H1 (cell line): ENCODE measurements around the gene MYH9. TPM values are rescaled to one million over a fixed set of nuclear protein-coding genes. Genes with fewer than 3 reads are reported as not detected.
A peak's percentile ranks its signal among the peaks of the same experiment; 100 is the strongest.

Source experiments
- CTCF ChIA-PET: fragments of 300-600 bp; sonication (Branson Sonifier 250); formaldehyde crosslinking; loops from one replicate; lab custom pipeline; 2021; ENCODE audit not compliant: partially characterized antibody; lab: Charles Lee
- POLR2A ChIA-PET: fragments of 300-600 bp; sonication (Branson Sonifier 250); formaldehyde crosslinking; loops from one replicate; lab custom pipeline; 2021; ENCODE audit warnings: inconsistent platforms; ENCODE audit not compliant: partially characterized antibody; lab: Charles Lee
- DNase-seq, 2 experiments: peaks; one replicate each; pipeline versions ENCODE4 v3.0.0 to v3.0.0-alpha.2; 2010 to 2022; ENCODE audit warnings: low spot score in 2 of 2, low read depth in 1 of 2, mixed read lengths in 1 of 2
- FAIRE-seq: peaks from 2 replicates; lab custom pipeline; 2011; peaks lifted over from hg19 to GRCh38; lab: Jason Lieb, UNC
- H2AFZ ChIP-seq: 2 replicates; pipeline ENCODE4 v1.8.1; 2012; ENCODE audit warnings: low read length, inconsistent platforms
- H2AK5ac ChIP-seq: 2 replicates; pipeline ENCODE4 v1.6.1; 2013; ENCODE audit warnings: low read depth, low read length
- H2BK120ac ChIP-seq: replicated peaks from 2 replicates; pipeline ENCODE3; 2013; ENCODE audit warnings: low read depth, low read length, inconsistent platforms
- H2BK12ac ChIP-seq: 2 replicates; pipeline ENCODE4 v1.6.1; 2013; ENCODE audit warnings: low read depth, low read length
- H2BK15ac ChIP-seq: 2 replicates; pipeline ENCODE4 v1.6.1; 2013; ENCODE audit warnings: low read length
- H2BK20ac ChIP-seq: 2 replicates; pipeline ENCODE4 v1.6.1; 2013; ENCODE audit warnings: low read length
- H2BK5ac ChIP-seq: 2 replicates; pipeline ENCODE4 v1.6.1; 2013; ENCODE audit warnings: low read depth, low read length
- H3K14ac ChIP-seq: 2 replicates; pipeline ENCODE4 v1.6.1; 2013; ENCODE audit warnings: inconsistent platforms; ENCODE audit not compliant: insufficient read length
- H3K18ac ChIP-seq: 2 replicates; pipeline ENCODE4 v1.6.1; 2013; ENCODE audit warnings: low read length; ENCODE audit errors: extremely low read depth
- H3K23ac ChIP-seq: 2 replicates; pipeline ENCODE4 v1.6.1; 2013; ENCODE audit warnings: inconsistent platforms; ENCODE audit not compliant: insufficient read length
- H3K23me2 ChIP-seq: 2 replicates; pipeline ENCODE4 v1.6.1; 2013; ENCODE audit warnings: low read depth, low read length
- H3K27ac ChIP-seq: 2 replicates; pipeline ENCODE4 v1.6.1; 2011; ENCODE audit warnings: low read depth, low read length, inconsistent platforms
- H3K27me3 ChIP-seq, 4 experiments: replicated peaks in 1 of 4; 1 replicate in 1 of 4; 2 replicates in 3 of 4; pipeline versions ENCODE4 v1.6.1 to v1.8.1; 2011 to 2013; ENCODE audit warnings: low read length in 3 of 4, mild to moderate bottlenecking in 3 of 4, inconsistent platforms in 2 of 4, mixed read lengths in 2 of 4, moderate library complexity in 1 of 4; ENCODE audit not compliant: control insufficient read depth in 3 of 4, insufficient read depth in 3 of 4; ENCODE audit errors: extremely low read depth in 1 of 4
- H3K36me3 ChIP-seq, 4 experiments: 2 replicates each; pipeline versions ENCODE4 v1.6.1 to v1.8.1; 2011 to 2013; ENCODE audit warnings: mild to moderate bottlenecking in 4 of 4, low read length in 3 of 4, moderate library complexity in 2 of 4, control low read depth in 1 of 4, inconsistent platforms in 1 of 4; ENCODE audit not compliant: insufficient read depth in 4 of 4, control insufficient read depth in 2 of 4
- H3K4ac ChIP-seq: replicated peaks from 2 replicates; pipeline ENCODE3; 2013; ENCODE audit warnings: low read length, low read depth, mixed read lengths, inconsistent platforms; ENCODE audit not compliant: insufficient read length
- H3K4me1 ChIP-seq, 4 experiments: replicated peaks in 1 of 4; 1 replicate in 1 of 4; 2 replicates in 3 of 4; pipeline versions ENCODE4 v1.6.1 to v1.8.1; 2011 to 2013; ENCODE audit warnings: low read length in 3 of 4, inconsistent platforms in 2 of 4, mixed read lengths in 1 of 4; ENCODE audit not compliant: insufficient read depth in 4 of 4, control insufficient read depth in 3 of 4
- H3K4me2 ChIP-seq, 2 experiments: 2 replicates each; pipeline versions ENCODE4 v1.6.1 to v1.8.1; 2011 to 2013; ENCODE audit warnings: low read depth in 2 of 2, low read length in 2 of 2, control low read depth in 1 of 2, inconsistent platforms in 1 of 2, mild to moderate bottlenecking in 1 of 2; ENCODE audit not compliant: insufficient read depth in 1 of 2
- H3K4me3 ChIP-seq, 4 experiments: fragments of 200-600, 300-600 bp in 1 of 4; sonication (generic), shearing (Covaris generic), sonication (Bioruptor Twin) in 1 of 4; 2 replicates each; pipeline versions ENCODE4 v1.5.1 to v1.8.1; 2011 to 2016; ENCODE audit warnings: low read length in 4 of 4, low read depth in 3 of 4, control low read depth in 2 of 4, inconsistent platforms in 2 of 4, mild to moderate bottlenecking in 2 of 4, mixed read lengths in 1 of 4, moderate library complexity in 1 of 4; ENCODE audit not compliant: insufficient read depth in 2 of 4; ENCODE audit errors: extremely low read depth in 1 of 4
- H3K56ac ChIP-seq: replicated peaks from 2 replicates; pipeline ENCODE3; 2013; ENCODE audit warnings: low read depth, mild to moderate bottlenecking, mixed read lengths, low read length, inconsistent platforms; ENCODE audit not compliant: insufficient read length
- H3K79me1 ChIP-seq: 2 replicates; pipeline ENCODE4 v1.6.1; 2013; ENCODE audit warnings: low read depth, low read length, control low read depth
- H3K79me2 ChIP-seq, 2 experiments: 2 replicates each; pipeline versions ENCODE4 v1.6.1 to v1.8.1; 2012 to 2013; ENCODE audit warnings: low read length in 2 of 2, mild to moderate bottlenecking in 2 of 2, inconsistent platforms in 1 of 2; ENCODE audit not compliant: insufficient read depth in 2 of 2, control insufficient read depth in 1 of 2
- H3K9ac ChIP-seq, 4 experiments: replicated peaks in 1 of 4; 1 replicate in 1 of 4; 2 replicates in 3 of 4; pipeline versions ENCODE4 v1.6.1 to v1.8.1; 2011 to 2013; ENCODE audit warnings: low read depth in 3 of 4, low read length in 3 of 4, control low read depth in 2 of 4, mild to moderate bottlenecking in 2 of 4, moderate library complexity in 2 of 4, inconsistent platforms in 1 of 4; ENCODE audit errors: extremely low read depth in 1 of 4
- H3K9me3 ChIP-seq, 2 experiments: 2 replicates each; pipeline versions ENCODE4 v1.6.1 to v1.8.1; 2012 to 2013; ENCODE audit warnings: mild to moderate bottlenecking in 2 of 2, moderate library complexity in 2 of 2, control low read depth in 1 of 2, inconsistent platforms in 1 of 2, low read depth in 1 of 2, low read length in 1 of 2, mixed read lengths in 1 of 2; ENCODE audit not compliant: insufficient read depth in 2 of 2
- H4K20me1 ChIP-seq, 2 experiments: replicated peaks in 1 of 2; 2 replicates each; pipeline versions ENCODE3 to v1.8.1; 2011 to 2013; ENCODE audit warnings: inconsistent platforms in 2 of 2, low read length in 2 of 2, mild to moderate bottlenecking in 1 of 2; ENCODE audit not compliant: insufficient read depth in 2 of 2, control insufficient read depth in 1 of 2
- H4K5ac ChIP-seq: 2 replicates; pipeline ENCODE4 v1.6.1; 2013; ENCODE audit warnings: low read length, low read depth, mixed read lengths, inconsistent platforms; ENCODE audit not compliant: insufficient read length
- H4K8ac ChIP-seq: 2 replicates; pipeline ENCODE4 v1.8.0; 2013; ENCODE audit warnings: mild to moderate bottlenecking, moderate library complexity, low read length, inconsistent platforms; ENCODE audit not compliant: insufficient read depth; ENCODE audit errors: extremely low read depth
- H4K91ac ChIP-seq: replicated peaks from 2 replicates; pipeline ENCODE3; 2013; ENCODE audit warnings: low read length, mixed read lengths, inconsistent platforms; ENCODE audit not compliant: insufficient read length
- JUND ChIP-seq: IDR thresholded peaks from 2 replicates; pipeline ENCODE4 v1.6.1; 2011; ENCODE audit warnings: mild to moderate bottlenecking, improper control_type of control experiment, low read length
- WGBS, 2 experiments: shearing (Covaris generic) in 1 of 2; methylation state at CpG; one replicate each; pipeline versions ENCODE4 v1.1.6 to v1.1.7; 2013 to 2015; ENCODE audit warnings: low lambda C conversion rate in 2 of 2, mixed read lengths in 2 of 2, inconsistent platforms in 1 of 2, low coverage in 1 of 2, missing lambda C conversion rate in 1 of 2; ENCODE audit not compliant: insufficient replicate concordance in 2 of 2, insufficient coverage in 1 of 2, insufficient read length in 1 of 2; ENCODE audit errors: extremely low coverage in 1 of 2, missing lambda C conversion rate in 1 of 2; 5-methylcytosine and 5-hydroxymethylcytosine counted together
- polyA plus RNA-seq, 7 experiments: library from polyadenylated mRNA; depleted of rRNA in 3 of 7; stranded (reverse) in 5 of 7; unstranded in 2 of 7; fragments of >200 nt in 5 of 7; fragments of 200-250 nt in 2 of 7; gene quantifications; 1 replicate in 5 of 7; 2 replicates in 1 of 7; 4 replicates in 1 of 7; pipeline versions ENCODE4 v1.2.1 to v1.2.3, GENCODE V29; 2011 to 2013; ENCODE audit warnings: missing spikeins in 2 of 7, mixed read lengths in 2 of 7
- total RNA-seq: library from RNA; stranded (reverse); fragmentation: NEBNext Ultra II Directional; extraction: Animal tissue kit (Norgen Biotek cat#: 25700); gene quantifications from 2 replicates; pipeline ENCODE4 v1.2.1, GENCODE V29; 2021

MYH9 gene
- total and polyA plus RNA-seq, 2 of the 8 experiments (the other 6 are each of a cell fraction or from before 2014, with no cell fraction given), result 24.9 to 322 TPM

DNA sequence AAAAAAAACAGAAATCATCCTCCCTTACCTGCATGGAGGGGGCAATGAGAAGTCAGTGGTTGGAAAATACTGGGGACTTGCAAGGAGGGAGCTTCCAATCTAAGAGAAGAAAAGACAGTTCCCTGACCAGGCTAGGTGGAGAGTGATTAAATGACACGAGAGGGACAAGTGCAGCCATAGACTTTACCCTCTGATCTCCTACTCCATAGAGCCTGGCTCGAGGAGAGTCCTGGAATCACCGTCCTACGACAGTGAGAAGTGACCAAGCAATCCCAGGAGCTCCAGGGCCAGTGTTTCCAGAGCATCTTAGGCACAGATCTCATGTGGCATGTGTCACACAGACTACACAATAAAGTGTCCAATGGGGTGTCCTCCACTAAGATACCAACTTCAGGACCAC, 25.7 kb downstream of the MYH9 start:
- H3K4me2 ChIP-seq, result no peak overlapping the region; a peak in 1 of 4 replicates
- POLR2A ChIA-PET, result interaction anchor here (0.8 to 16.5 kb wide), 8 partner anchors 10 to 109 kb away, joined by 3 to 263 read pairs (median 6); partner anchors contain the start of gene MYH9

More for the DNA sequence above, 25.7 kb downstream of the MYH9 start:
- Histone ChIP-seq H3K23ac (no peak overlapping the region), H3K27me3 (no peaks in the 10 kb centered on the region)
- 86% methylated on average over 4 of the region's 4 CpGs; no CpG with 5 or more reads in 1 of the 2 experiments for WGBS, 2 experiments
- TF ChIP-seq JUND, result no peak
- TF ChIP-seq, all 59 proteins: peak for 0
- H2BK20ac ChIP-seq, result peak overlapping the region; percentile 61
- no peak overlapping the region for H2BK15ac ChIP-seq
- 0 out of 7 replicates have a peak overlapping the region, but pooled peaks of 1 of the 4 experiments have one; percentile 28 for H3K9ac ChIP-seq
- no peak overlapping the region for H2AFZ ChIP-seq
- DNase-seq, result no peak
- H3K27ac ChIP-seq, result no peak overlapping the region
- peaks cover 30 to 60% (median 50%) of the 10 kb centered on the region in 4 experiments for H3K4me1 ChIP-seq
- H3K4me3 ChIP-seq, result no peak overlapping the region
- peak overlapping the region; percentile 90; the same call in 1 of the 2 replicates for H2BK12ac ChIP-seq
- peak overlapping the region; percentile 94 for H2BK5ac ChIP-seq
- no peaks in the 10 kb centered on the region; a peak in 1 of 8 replicates for H3K36me3 ChIP-seq
- H3K14ac ChIP-seq, result no peak overlapping the region
- H4K5ac ChIP-seq, result no peak overlapping the region
- H4K8ac ChIP-seq, result no peak overlapping the region
- peak overlapping the region; percentile 36 for H4K91ac ChIP-seq
- H3K79me2 ChIP-seq, result peaks cover 42 to 96% of the 10 kb centered on the region in 2 experiments
- H3K9me3 ChIP-seq, result no peaks in the 10 kb centered on the region
- H3K23me2 ChIP-seq, result no peaks in the 10 kb centered on the region
- peak overlapping the region; percentile 15; the same call in 1 of the 2 replicates for H3K18ac ChIP-seq
- CTCF ChIA-PET, result interaction anchor here (0.6 to 1.0 kb wide), 3 partner anchors 28 to 101 kb away, joined by 3 to 4 read pairs (median 3); no protein-coding TSS in a partner anchor
- FAIRE-seq, result no peak
- no peak overlapping the region for H2BK120ac ChIP-seq
- H3K79me1 ChIP-seq, result peaks cover 36% of the 10 kb centered on the region
- H4K20me1 ChIP-seq, result peaks cover 2 to 32% of the 10 kb centered on the region in 2 experiments
- H3K4ac ChIP-seq, result no peak overlapping the region
- H3K56ac ChIP-seq, result no peak overlapping the region
- H2AK5ac ChIP-seq, result no peak overlapping the region; the same call in 1 of the 2 replicates
